BJ (cell line): ENCODE data around the gene JMJD7. TPM values are rescaled to one million over a fixed set of nuclear protein-coding genes. Genes with fewer than 3 reads are reported as not detected.

Experiments
- CTCF ChIA-PET: fragments of 350-600 bp; formaldehyde crosslinking; extraction: SDS; loops from one replicate; lab custom pipeline; 2021; ENCODE audit warnings: antibody characterized with exemption, inconsistent platforms; lab: Yijun Ruan, JAX
- POLR2A ChIA-PET: fragments of 300-600 bp; sonication (Branson Sonifier 250); formaldehyde crosslinking; extraction: SDS; loops from one replicate; lab custom pipeline; 2021; ENCODE audit warnings: antibody characterized with exemption; lab: Charles Lee
- DNase-seq: peaks from one replicate; pipeline ENCODE4 v3.0.0-alpha.2; 2011; ENCODE audit warnings: low read depth
- H3K27me3 ChIP-seq: 2 replicates; pipeline ENCODE4 v1.6.0; 2011; ENCODE audit warnings: low read length; ENCODE audit not compliant: control insufficient read depth, insufficient read depth
- H3K36me3 ChIP-seq: 2 replicates; pipeline ENCODE4 v1.5.1; 2011; ENCODE audit warnings: low read length; ENCODE audit not compliant: control insufficient read depth, insufficient read depth
- H3K4me3 ChIP-seq: 2 replicates; pipeline ENCODE4 v1.5.1; 2011; ENCODE audit warnings: low read depth, mild to moderate bottlenecking, control low read depth, low read length
- CTCF ChIP-seq: IDR thresholded peaks from 2 replicates; pipeline ENCODE4 v1.5.1; 2011; ENCODE audit warnings: low read depth, mild to moderate bottlenecking, control low read depth, inconsistent platforms, low read length, moderate library complexity; ENCODE audit not compliant: insufficient read depth
- polyA plus RNA-seq: library from polyadenylated mRNA; depleted of rRNA; stranded (reverse); fragments of >200 nt; gene quantifications from 2 replicates; pipeline ENCODE4 v1.2.3, GENCODE V29; 2011

JMJD7 gene
- polyA plus RNA-seq, 1 experiment, result 3.4 TPM

GRCh38 chr15:41843571-41843970, 15.7 kb downstream of the JMJD7 start:
- Histone ChIP-seq H3K27me3 (no peaks in the 10 kb centered on the region), H3K36me3 (peaks cover 5% of the 10 kb centered on the region), H3K4me3 (no peak overlapping the region)
- no peak for DNase-seq
- ChIA-PET POLR2A (no interaction called here), CTCF (no interaction called here)
- no peak for TF ChIP-seq CTCF

GRCh38 chr15:41844814-41845213, 16.9 kb downstream of the JMJD7 start:
- H3K27me3 ChIP-seq, result no peaks in the 10 kb centered on the region
- H3K36me3 ChIP-seq, result peaks cover 3% of the 10 kb centered on the region
- ChIA-PET CTCF (interaction anchor here (1.1 kb wide), 1 partner anchor 12 kb away, joined by 3 read pairs; no protein-coding TSS in a partner anchor), POLR2A (no interaction called here)
- no peak overlapping the region for H3K4me3 ChIP-seq
- DNase-seq, result no peak
- no peak for TF ChIP-seq CTCF

- peaks cover 2% of the 10 kb centered on the region for H3K27me3 ChIP-seq
- H3K36me3 ChIP-seq, result peaks cover 3% of the 10 kb centered on the region
- H3K4me3 ChIP-seq, result no peak overlapping the region
- no peak for TF ChIP-seq CTCF
- DNase-seq, result no peak
- ChIA-PET CTCF (interaction anchor here (1.6 kb wide), 1 partner anchor 14 kb away, joined by 3 read pairs; no protein-coding TSS in a partner anchor), POLR2A (no interaction called here)
Observed at GRCh38 chr15:41847206-41847605, 19.3 kb downstream of the JMJD7 start.

GRCh38 chr15:41847981-41848380, 20.1 kb downstream of the JMJD7 start:
- POLR2A ChIA-PET, result no interaction called here
- CTCF ChIA-PET, result interaction anchor here (1.6 kb wide), 1 partner anchor 13 kb away, joined by 3 read pairs; no protein-coding TSS in a partner anchor
- H3K4me3 ChIP-seq, result no peak overlapping the region
- TF ChIP-seq CTCF, result no peak
- peaks cover 3% of the 10 kb centered on the region for H3K36me3 ChIP-seq
- peaks cover 4% of the 10 kb centered on the region for H3K27me3 ChIP-seq
- DNase-seq, result no peak

GRCh38 chr15:41848631-41849030, 20.7 kb downstream of the JMJD7 start:
- no peak for DNase-seq
- CTCF ChIA-PET, result no interaction called here
- no peak for TF ChIP-seq CTCF
- POLR2A ChIA-PET, result no interaction called here
- Histone ChIP-seq H3K27me3 (peaks cover 6% of the 10 kb centered on the region), H3K36me3 (peaks cover 3% of the 10 kb centered on the region), H3K4me3 (no peak overlapping the region)
